Measurements from ENCODE around the gene KRTAP13-3.

KRTAP13-3 gene

GRCh38 chr21:30430170-30430655, 4.5 kb upstream of the KRTAP13-3 start, which contains the start of gene KRTAP13-4:
Gene KRTAP13-4 (plus strand): TSS chr21:30430220. CDS start chr21:30430276, 56 bp downstream.
- Histone ChIP-seq H3K4me1 (ENCODE audit: control insufficient read depth in 5 of 5, insufficient read depth in 5 of 5, low read length in 5 of 5) (peaks cover 0 to 6% (median 0%) of the 10 kb centered on the region in 5 donors), H3K9me3 (ENCODE audit: control insufficient read depth in 5 of 5, low read length in 5 of 5) (no peaks in the 10 kb centered on the region), H3K36me3 (ENCODE audit: control insufficient read depth in 5 of 5, insufficient read depth in 5 of 5, low read length in 5 of 5) (no peaks in the 10 kb centered on the region), H3K27ac (ENCODE audit: low read depth, low read length) (no peak within 1 kb of the TSS), H3K9ac (ENCODE audit: low read length in 5 of 5) (no peak within 1 kb of the TSS), H3K4me3 (ENCODE audit: low read depth in 1 of 5, low read length in 5 of 5) (no peak within 1 kb of the TSS), H3K27me3 (ENCODE audit: control insufficient read depth in 5 of 5, insufficient read depth in 4 of 5, low read length in 5 of 5) (no peaks in the 10 kb centered on the region)

- Histone ChIP-seq H3K4me3 (ENCODE audit: low read depth in 1 of 5, low read length in 5 of 5) (no peak overlapping the region), H3K9ac (ENCODE audit: low read length in 5 of 5) (no peak overlapping the region), H3K9me3 (ENCODE audit: control insufficient read depth in 5 of 5, low read length in 5 of 5) (no peaks in the 10 kb centered on the region), H3K4me1 (ENCODE audit: control insufficient read depth in 5 of 5, insufficient read depth in 5 of 5, low read length in 5 of 5) (peaks cover 0 to 6% (median 0%) of the 10 kb centered on the region in 5 donors), H3K27me3 (ENCODE audit: control insufficient read depth in 5 of 5, insufficient read depth in 4 of 5, low read length in 5 of 5) (no peaks in the 10 kb centered on the region), H3K27ac (ENCODE audit: low read depth, low read length) (no peak overlapping the region), H3K36me3 (ENCODE audit: control insufficient read depth in 5 of 5, insufficient read depth in 5 of 5, low read length in 5 of 5) (no peaks in the 10 kb centered on the region)
Observed at GRCh38 chr21:30426731-30427130, 1.0 kb upstream of the KRTAP13-3 start.

GRCh38 chr21:30415993-30416392, 9.7 kb downstream of the KRTAP13-3 start:
- Histone ChIP-seq H3K36me3 (ENCODE audit: control insufficient read depth in 5 of 5, insufficient read depth in 5 of 5, low read length in 5 of 5) (no peaks in the 10 kb centered on the region), H3K9me3 (ENCODE audit: control insufficient read depth in 5 of 5, low read length in 5 of 5) (peaks cover 0 to 6% (median 0%) of the 10 kb centered on the region in 5 donors), H3K27ac (ENCODE audit: low read depth, low read length) (no peak overlapping the region), H3K9ac (ENCODE audit: low read length in 5 of 5) (no peak overlapping the region), H3K27me3 (ENCODE audit: control insufficient read depth in 5 of 5, insufficient read depth in 4 of 5, low read length in 5 of 5) (no peaks in the 10 kb centered on the region), H3K4me3 (ENCODE audit: low read depth in 1 of 5, low read length in 5 of 5) (no peak overlapping the region), H3K4me1 (ENCODE audit: control insufficient read depth in 5 of 5, insufficient read depth in 5 of 5, low read length in 5 of 5) (no peaks in the 10 kb centered on the region)

- H3K36me3 ChIP-seq (ENCODE audit: control insufficient read depth in 5 of 5, insufficient read depth in 5 of 5, low read length in 5 of 5), result no peaks in the 10 kb centered on the region
- peak overlapping the region in 2 of 5 donors; percentile 19 to 51 for H3K4me3 ChIP-seq (ENCODE audit: low read depth in 1 of 5, low read length in 5 of 5)
- H3K27me3 ChIP-seq (ENCODE audit: control insufficient read depth in 5 of 5, insufficient read depth in 4 of 5, low read length in 5 of 5), result no peaks in the 10 kb centered on the region
- peaks cover 0 to 5% (median 3%) of the 10 kb centered on the region in 5 donors for H3K9me3 ChIP-seq (ENCODE audit: control insufficient read depth in 5 of 5, low read length in 5 of 5)
- H3K4me1 ChIP-seq (ENCODE audit: control insufficient read depth in 5 of 5, insufficient read depth in 5 of 5, low read length in 5 of 5), result peaks cover 0 to 4% (median 0%) of the 10 kb centered on the region in 5 donors
- H3K27ac ChIP-seq (ENCODE audit: low read depth, low read length), result no peak overlapping the region
- no peak overlapping the region for H3K9ac ChIP-seq (ENCODE audit: low read length in 5 of 5)
Observed at GRCh38 chr21:30408782-30409494, 16.8 kb downstream of the KRTAP13-3 start.

GRCh38 chr21:30395731-30396130, 30.0 kb downstream of the KRTAP13-3 start, which contains the start of gene KRTAP13-1:
Gene KRTAP13-1 (plus strand): TSS chr21:30396031. CDS start chr21:30396087, 56 bp downstream.
- no peak within 1 kb of the TSS for H3K9ac ChIP-seq (ENCODE audit: low read length in 5 of 5)
- peaks cover 0 to 6% (median 0%) of the 10 kb centered on the region in 5 donors for H3K4me1 ChIP-seq (ENCODE audit: control insufficient read depth in 5 of 5, insufficient read depth in 5 of 5, low read length in 5 of 5)
- no peaks in the 10 kb centered on the region for H3K36me3 ChIP-seq (ENCODE audit: control insufficient read depth in 5 of 5, insufficient read depth in 5 of 5, low read length in 5 of 5)
- peaks cover 0 to 4% (median under 1%) of the 10 kb centered on the region in 5 donors for H3K9me3 ChIP-seq (ENCODE audit: control insufficient read depth in 5 of 5, low read length in 5 of 5)
- no peak within 1 kb of the TSS for H3K4me3 ChIP-seq (ENCODE audit: low read depth in 1 of 5, low read length in 5 of 5)
- H3K27ac ChIP-seq (ENCODE audit: low read depth, low read length), result no peak within 1 kb of the TSS
- no peaks in the 10 kb centered on the region for H3K27me3 ChIP-seq (ENCODE audit: control insufficient read depth in 5 of 5, insufficient read depth in 4 of 5, low read length in 5 of 5)

GRCh38 chr21:30391492-30392025, 34.2 kb downstream of the KRTAP13-3 start:
- Histone ChIP-seq H3K9ac (ENCODE audit: low read length in 5 of 5) (no peak overlapping the region), H3K9me3 (ENCODE audit: control insufficient read depth in 5 of 5, low read length in 5 of 5) (peaks cover 0 to 10% (median 7%) of the 10 kb centered on the region in 5 donors), H3K4me3 (ENCODE audit: low read depth in 1 of 5, low read length in 5 of 5) (no peak overlapping the region), H3K27me3 (ENCODE audit: control insufficient read depth in 5 of 5, insufficient read depth in 4 of 5, low read length in 5 of 5) (no peaks in the 10 kb centered on the region), H3K27ac (ENCODE audit: low read depth, low read length) (no peak overlapping the region), H3K36me3 (ENCODE audit: control insufficient read depth in 5 of 5, insufficient read depth in 5 of 5, low read length in 5 of 5) (no peaks in the 10 kb centered on the region), H3K4me1 (ENCODE audit: control insufficient read depth in 5 of 5, insufficient read depth in 5 of 5, low read length in 5 of 5) (no peaks in the 10 kb centered on the region)

GRCh38 chr21:30382201-30382600, 43.5 kb downstream of the KRTAP13-3 start:
- no peaks in the 10 kb centered on the region for H3K27me3 ChIP-seq (ENCODE audit: control insufficient read depth in 5 of 5, insufficient read depth in 4 of 5, low read length in 5 of 5)
- H3K9ac ChIP-seq (ENCODE audit: low read length in 5 of 5), result no peak overlapping the region
- no peaks in the 10 kb centered on the region for H3K9me3 ChIP-seq (ENCODE audit: control insufficient read depth in 5 of 5, low read length in 5 of 5)
- H3K4me1 ChIP-seq (ENCODE audit: control insufficient read depth in 5 of 5, insufficient read depth in 5 of 5, low read length in 5 of 5), result no peaks in the 10 kb centered on the region
- no peak overlapping the region for H3K27ac ChIP-seq (ENCODE audit: low read depth, low read length)
- H3K36me3 ChIP-seq (ENCODE audit: control insufficient read depth in 5 of 5, insufficient read depth in 5 of 5, low read length in 5 of 5), result no peaks in the 10 kb centered on the region
- no peak overlapping the region for H3K4me3 ChIP-seq (ENCODE audit: low read depth in 1 of 5, low read length in 5 of 5)

All from subcutaneous abdominal adipose tissue (tissue), 5 donors.